Brain microvascular endothelial cell (primary cell): ENCODE measurements around the gene CYSLTR2.
A peak's percentile ranks its signal among the peaks of the same experiment; 100 is the strongest.

Experiments
- DNase-seq: peaks from one replicate; pipeline ENCODE4 v3.0.0-alpha.2; 2020
- H3K27ac ChIP-seq: fragments of 250-450 bp; sonication (Bioruptor Pico); 2 replicates; pipeline ENCODE4 v1.5.1; 2020; ENCODE audit warnings: mild to moderate bottlenecking, moderate library complexity
- H3K27me3 ChIP-seq: fragments of 250-450 bp; sonication (Bioruptor Pico); replicated peaks from 2 replicates; pipeline ENCODE4 v1.5.1; 2020; ENCODE audit warnings: mild to moderate bottlenecking
- H3K36me3 ChIP-seq: fragments of 250-450 bp; sonication (Bioruptor Pico); replicated peaks from 2 replicates; pipeline ENCODE4 v1.5.1; 2020; ENCODE audit warnings: mild to moderate bottlenecking
- H3K4me3 ChIP-seq: 2 replicates; pipeline ENCODE4 v1.5.1; 2011; ENCODE audit warnings: low read depth, mild to moderate bottlenecking, control low read depth, low read length, moderate library complexity
- CTCF ChIP-seq: IDR thresholded peaks from 2 replicates; pipeline ENCODE4 v1.5.1; 2011; ENCODE audit warnings: low read depth, mild to moderate bottlenecking, moderate library complexity, low read length, control low read depth, inconsistent platforms; ENCODE audit errors: missing control alignments
- in situ Hi-C: cut with HindIII; loops from 2 replicates; pipeline ENCODE4 v1.10.0; 2017; ENCODE audit warnings: low sequenced_read_pairs, low pct_ligation_motif_present

The CYSLTR2 gene

GRCh38 chr13:48749699-48750473 lies 96.2 kb downstream of the CYSLTR2 start:
- Histone ChIP-seq H3K27ac (peak overlapping the region; percentile 98), H3K4me3 (no peak overlapping the region), H3K36me3 (no peaks in the 10 kb centered on the region), H3K27me3 (no peaks in the 10 kb centered on the region)
- TF ChIP-seq CTCF, result peak; percentile 70
- in situ Hi-C loops, result no loop called here
- DNase-seq, result peak; percentile 100

- H3K4me3 ChIP-seq, result no peak overlapping the region
- peak; percentile 38 for DNase-seq
- H3K27me3 ChIP-seq, result no peaks in the 10 kb centered on the region
- TF ChIP-seq CTCF, result peak; percentile 37
- in situ Hi-C loops, result no loop called here
- H3K27ac ChIP-seq, result peak overlapping the region; percentile 93
- H3K36me3 ChIP-seq, result no peaks in the 10 kb centered on the region
Measured at GRCh38 chr13:48750588-48751383, 97.1 kb downstream of the CYSLTR2 start.

GRCh38 chr13:48760626-48761025 lies 106.9 kb downstream of the CYSLTR2 start:
- no peak for TF ChIP-seq CTCF
- DNase-seq, result no peak
- Histone ChIP-seq H3K36me3 (no peaks in the 10 kb centered on the region), H3K27ac (no peak overlapping the region), H3K4me3 (no peak overlapping the region), H3K27me3 (no peaks in the 10 kb centered on the region)
- in situ Hi-C loops, result loop anchor here (10.0 kb wide), 1 partner anchor 166 kb away; no protein-coding TSS in a partner anchor
